Cardiac muscle cell (in vitro differentiated cells and primary cell): ENCODE results near the gene EFCAB7. TPM values are rescaled to one million over a fixed set of nuclear protein-coding genes. Genes with fewer than 3 reads are reported as not detected.
A peak's percentile ranks its signal among the peaks of the same experiment; 100 is the strongest.

Experiments
- DNase-seq, 2 donors: peaks; one replicate each; pipeline versions ENCODE4 v3.0.0 to v3.0.0-alpha.2; 2010 to 2017; ENCODE audit warnings: low read depth in 1 of 2, low spot score in 1 of 2
- H3K27ac ChIP-seq: fragments of 200-600 bp; sonication (generic); 2 replicates; pipeline ENCODE4 v1.5.1; 2016
- H3K27me3 ChIP-seq: fragments of 200-600 bp; sonication (generic); 2 replicates; pipeline ENCODE4 v1.6.0; 2016; ENCODE audit warnings: control low read depth
- H3K36me3 ChIP-seq: fragments of 200-600 bp; sonication (generic); 2 replicates; pipeline ENCODE4 v1.5.1; 2016; ENCODE audit warnings: control low read depth
- H3K4me1 ChIP-seq: fragments of 200-600 bp; sonication (generic); 2 replicates; pipeline ENCODE4 v1.8.1; 2017; ENCODE audit warnings: low read depth, mild to moderate bottlenecking, mixed run types
- H3K4me3 ChIP-seq: fragments of 200-600 bp; sonication (generic); 2 replicates; pipeline ENCODE4 v1.5.1; 2016; ENCODE audit warnings: mild to moderate bottlenecking
- H3K9me3 ChIP-seq: fragments of 200-600 bp; sonication (generic); 2 replicates; pipeline ENCODE4 v1.5.1; 2017; ENCODE audit warnings: low read depth, mild to moderate bottlenecking, control low read depth
- polyA plus RNA-seq: library from polyadenylated mRNA; unstranded; fragments of >200 nt; fragmentation: Nextera tagmentation; extraction: Ambion mirVana; gene quantifications from 2 replicates; pipeline ENCODE4 v1.2.1, GENCODE V29; 2016
- total RNA-seq: library from RNA; depleted of rRNA; stranded (reverse); fragments of >200 nt; gene quantifications from 2 replicates; pipeline ENCODE4 v1.2.3, GENCODE V29; 2016
- TF ChIP-seq, protein P1 (sequence below): IDR thresholded peaks from 2 replicates; pipeline ENCODE4 v1.5.1; 2012; ENCODE audit warnings: low read depth, mild to moderate bottlenecking, low read length

Gene EFCAB7
- total and polyA plus RNA-seq, 2 experiments from 2014 or later: 6.8 to 12.5 TPM

DNA sequence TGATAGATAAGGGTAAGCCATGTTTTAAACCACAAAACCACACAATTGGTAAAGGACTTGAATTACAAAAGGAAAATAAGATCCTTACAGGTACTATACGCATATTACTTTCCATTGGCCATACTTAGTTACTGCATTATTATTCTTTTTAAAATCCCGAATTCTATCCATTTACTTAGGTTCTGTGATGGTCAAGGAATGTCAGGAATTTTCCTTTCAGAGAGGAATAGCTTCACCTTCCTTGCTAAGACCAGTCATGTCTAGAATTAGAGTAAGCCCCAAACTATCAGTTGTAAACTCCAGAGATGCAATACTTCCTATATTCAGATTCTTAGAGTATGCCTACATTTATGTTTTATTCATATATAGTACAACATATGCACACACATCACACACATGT lies 13.7 kb downstream of the EFCAB7 start:
- no peaks in the 10 kb centered on the region for H3K27me3 ChIP-seq
- no peaks in the 10 kb centered on the region for H3K4me1 ChIP-seq
- H3K9me3 ChIP-seq: no peaks in the 10 kb centered on the region
- TF ChIP-seq, protein P1, sequence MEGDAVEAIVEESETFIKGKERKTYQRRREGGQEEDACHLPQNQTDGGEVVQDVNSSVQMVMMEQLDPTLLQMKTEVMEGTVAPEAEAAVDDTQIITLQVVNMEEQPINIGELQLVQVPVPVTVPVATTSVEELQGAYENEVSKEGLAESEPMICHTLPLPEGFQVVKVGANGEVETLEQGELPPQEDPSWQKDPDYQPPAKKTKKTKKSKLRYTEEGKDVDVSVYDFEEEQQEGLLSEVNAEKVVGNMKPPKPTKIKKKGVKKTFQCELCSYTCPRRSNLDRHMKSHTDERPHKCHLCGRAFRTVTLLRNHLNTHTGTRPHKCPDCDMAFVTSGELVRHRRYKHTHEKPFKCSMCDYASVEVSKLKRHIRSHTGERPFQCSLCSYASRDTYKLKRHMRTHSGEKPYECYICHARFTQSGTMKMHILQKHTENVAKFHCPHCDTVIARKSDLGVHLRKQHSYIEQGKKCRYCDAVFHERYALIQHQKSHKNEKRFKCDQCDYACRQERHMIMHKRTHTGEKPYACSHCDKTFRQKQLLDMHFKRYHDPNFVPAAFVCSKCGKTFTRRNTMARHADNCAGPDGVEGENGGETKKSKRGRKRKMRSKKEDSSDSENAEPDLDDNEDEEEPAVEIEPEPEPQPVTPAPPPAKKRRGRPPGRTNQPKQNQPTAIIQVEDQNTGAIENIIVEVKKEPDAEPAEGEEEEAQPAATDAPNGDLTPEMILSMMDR: no peak
- no peak for DNase-seq
- no peak overlapping the region for H3K27ac ChIP-seq
- H3K36me3 ChIP-seq: peaks cover 17% of the 10 kb centered on the region
- H3K4me3 ChIP-seq: no peak overlapping the region

DNA sequence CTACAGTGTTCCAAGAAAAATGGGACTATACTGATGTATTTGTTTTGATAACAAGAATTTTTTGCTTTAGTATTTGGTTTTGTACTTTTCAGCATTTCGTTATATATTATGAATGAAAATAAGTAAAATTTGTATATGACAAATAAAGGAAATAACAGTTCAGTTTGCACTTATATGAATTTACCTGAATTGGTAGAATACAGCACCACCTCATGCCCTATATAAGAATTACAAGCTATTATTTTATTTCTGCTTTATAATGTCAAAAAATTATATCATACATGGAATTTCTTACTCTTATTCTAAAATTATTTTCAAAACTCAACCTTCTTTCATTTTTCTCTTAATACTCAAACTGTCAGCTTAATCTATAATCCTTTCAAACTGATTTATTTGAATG lies 14.6 kb downstream of the EFCAB7 start:
- Histone ChIP-seq H3K4me1 (no peaks in the 10 kb centered on the region), H3K27ac (no peak overlapping the region), H3K9me3 (no peaks in the 10 kb centered on the region), H3K27me3 (no peaks in the 10 kb centered on the region), H3K4me3 (no peak overlapping the region), H3K36me3 (peaks cover 9% of the 10 kb centered on the region)
- DNase-seq: peak in 1 of 2 donors; percentile 30
- TF ChIP-seq, protein P1: peak; percentile 42

DNA sequence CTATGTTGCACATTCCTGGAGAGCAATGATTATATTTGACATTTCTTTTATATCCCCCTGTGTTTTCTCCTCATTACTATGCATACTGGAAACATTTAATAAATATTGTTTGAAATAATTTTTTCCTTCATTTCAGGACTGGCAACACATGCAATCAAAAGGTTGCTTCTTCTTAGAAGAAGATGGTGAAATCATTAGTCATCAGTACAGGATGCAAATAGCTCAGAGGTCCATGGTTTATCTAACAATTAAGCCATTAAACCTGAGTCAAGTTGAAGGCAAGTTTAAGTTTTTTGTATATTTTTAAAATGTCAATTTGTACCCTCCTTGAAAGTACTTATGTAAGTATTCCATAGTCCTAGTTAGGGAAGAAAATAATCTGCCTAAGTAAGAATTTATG lies 22.5 kb downstream of the EFCAB7 start:
- Histone ChIP-seq H3K9me3 (no peaks in the 10 kb centered on the region), H3K27ac (no peak overlapping the region), H3K4me3 (no peak overlapping the region), H3K36me3 (peaks cover 3% of the 10 kb centered on the region), H3K4me1 (no peaks in the 10 kb centered on the region), H3K27me3 (no peaks in the 10 kb centered on the region)
- DNase-seq: peak in 1 of 2 donors; percentile 31
- TF ChIP-seq, protein P1: no peak

DNA sequence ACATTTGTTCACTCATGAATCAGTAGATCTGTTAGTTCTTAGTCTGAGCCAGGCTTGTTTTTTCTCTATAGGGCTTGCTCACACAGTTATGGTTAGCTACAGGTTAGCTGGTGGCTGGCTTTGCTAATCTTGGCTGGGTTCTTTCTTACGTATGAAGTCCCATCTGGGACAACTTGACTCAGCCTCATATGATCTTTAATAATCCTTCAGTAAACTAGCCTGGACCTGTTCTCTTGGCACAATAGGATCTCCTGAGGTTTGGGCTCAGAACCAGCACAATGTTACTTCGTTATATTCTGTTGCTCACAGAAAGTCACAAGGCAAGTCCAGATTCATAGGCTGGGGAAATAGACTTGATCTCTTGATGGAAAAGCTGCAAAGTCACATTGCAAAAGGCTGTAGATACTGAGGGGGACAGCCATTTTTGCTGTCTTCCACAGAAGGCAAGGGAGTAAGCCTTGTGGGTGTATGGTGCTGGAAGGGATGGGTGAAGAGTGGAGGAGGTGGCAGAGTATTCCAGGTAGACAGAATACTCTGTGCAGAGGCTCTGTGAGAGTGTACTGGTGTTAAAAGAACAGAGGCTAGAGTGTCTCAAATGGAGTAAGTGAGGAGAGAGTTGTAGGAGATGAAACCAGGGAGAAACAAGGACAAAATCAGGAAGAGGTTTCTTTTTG lies 24.4 kb downstream of the EFCAB7 start:
- no peaks in the 10 kb centered on the region for H3K9me3 ChIP-seq
- H3K27me3 ChIP-seq: no peaks in the 10 kb centered on the region
- TF ChIP-seq, protein P1: no peak
- no peak overlapping the region for H3K4me3 ChIP-seq
- DNase-seq: peak in 1 of 2 donors; percentile 9
- H3K4me1 ChIP-seq: no peaks in the 10 kb centered on the region
- no peak overlapping the region for H3K27ac ChIP-seq
- peaks cover 8% of the 10 kb centered on the region for H3K36me3 ChIP-seq

- Histone ChIP-seq H3K36me3 (peaks cover 8% of the 10 kb centered on the region), H3K27me3 (no peaks in the 10 kb centered on the region), H3K27ac (no peak overlapping the region), H3K4me1 (no peaks in the 10 kb centered on the region), H3K4me3 (no peak overlapping the region), H3K9me3 (no peaks in the 10 kb centered on the region)
- TF ChIP-seq, protein P1: no peak
- DNase-seq: no peak
Measured at GRCh38 chr1:63548303-63548702, 25.0 kb downstream of the EFCAB7 start.

GRCh38 chr1:63548877-63549276 lies 25.6 kb downstream of the EFCAB7 start:
- DNase-seq: no peak
- H3K4me1 ChIP-seq: no peaks in the 10 kb centered on the region
- H3K36me3 ChIP-seq: peaks cover 8% of the 10 kb centered on the region
- TF ChIP-seq, protein P1: no peak
- H3K9me3 ChIP-seq: no peaks in the 10 kb centered on the region
- H3K27ac ChIP-seq: no peak overlapping the region
- H3K4me3 ChIP-seq: no peak overlapping the region
- H3K27me3 ChIP-seq: no peaks in the 10 kb centered on the region
